ENCODE data around the gene THBS2.
A peak's percentile ranks its signal among the peaks of the same experiment; 100 is the strongest.

THBS2 gene

DNA sequence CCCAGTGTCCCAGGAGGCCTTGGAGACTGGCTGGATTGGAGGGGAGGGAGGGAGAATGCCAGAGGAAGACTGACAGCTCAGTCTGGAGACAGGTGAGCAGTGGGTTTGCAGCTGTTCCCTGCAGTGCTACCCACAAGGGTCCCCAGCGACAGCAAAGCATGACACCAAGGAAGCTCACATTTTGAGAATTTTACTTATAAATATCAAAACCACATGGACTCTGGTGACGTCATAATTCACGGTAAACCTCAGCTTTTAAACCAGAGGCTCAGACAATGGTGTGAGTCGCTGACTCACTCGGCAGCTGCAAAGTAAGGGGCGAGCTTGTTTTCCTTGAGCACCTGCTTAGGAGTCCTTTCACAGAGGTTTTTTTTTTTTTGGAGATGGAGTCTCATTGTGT lies 65.2 kb downstream of the THBS2 start:
- no peak overlapping the region for H3K23ac ChIP-seq (ENCODE audit: low read length in 2 of 2)
- H2BK15ac ChIP-seq (ENCODE audit: low read depth, poor library complexity, severe bottlenecking), result no peak overlapping the region
- no peak overlapping the region for H3K4me3 ChIP-seq (ENCODE audit: insufficient read depth in 1 of 2, low read depth in 1 of 2, low read length in 2 of 2)
- no peak overlapping the region for H2BK120ac ChIP-seq (ENCODE audit: low read depth, low read length)
- H3K27ac ChIP-seq (ENCODE audit: low read length, poor library complexity, severe bottlenecking), result no peak overlapping the region
- H3K18ac ChIP-seq (ENCODE audit: low read depth in 1 of 2, low read length in 2 of 2), result no peak overlapping the region
- H3K36me3 ChIP-seq (ENCODE audit: control insufficient read depth in 1 of 2, insufficient read depth in 2 of 2, low read depth in 1 of 2, low read length in 2 of 2), result no peaks in the 10 kb centered on the region
- peak overlapping the region; percentile 17 for H3K9ac ChIP-seq (ENCODE audit: low read length)
- peak; percentile 42 for DNase-seq
- peak overlapping the region; percentile 11 for H2AK5ac ChIP-seq (ENCODE audit: low read length, severe bottlenecking)
- H3K9me3 ChIP-seq (ENCODE audit: control insufficient read depth, low read length), result no peaks in the 10 kb centered on the region
- 48% methylated on average over 5 of the region's 6 CpGs for WGBS
- H3K4me2 ChIP-seq (ENCODE audit: low read length, poor library complexity, severe bottlenecking), result no peak overlapping the region
- H4K8ac ChIP-seq (ENCODE audit: low read length), result no peak overlapping the region
- H3K4me1 ChIP-seq (ENCODE audit: control insufficient read depth, insufficient read depth, low read depth, low read length), result peaks cover 24% of the 10 kb centered on the region
- H3K79me1 ChIP-seq (replicated peaks; ENCODE audit: low read length, poor library complexity, severe bottlenecking), result no peaks in the 10 kb centered on the region
- H4K91ac ChIP-seq (ENCODE audit: low read length), result no peak overlapping the region
- H3K14ac ChIP-seq (ENCODE audit: low read length in 2 of 2), result no peak overlapping the region
- H2AFZ ChIP-seq (ENCODE audit: low read depth, low read length), result no peak overlapping the region
- no peaks in the 10 kb centered on the region for H3K27me3 ChIP-seq (ENCODE audit: control insufficient read depth in 1 of 2, insufficient read depth in 1 of 2, low read length in 2 of 2)
- H2BK5ac ChIP-seq (ENCODE audit: low read depth, low read length, poor library complexity, severe bottlenecking), result no peak overlapping the region
- no peak overlapping the region for H2BK12ac ChIP-seq (ENCODE audit: low read length in 2 of 2)
- H3K4ac ChIP-seq (ENCODE audit: low read depth in 1 of 2, low read length in 2 of 2), result no peak overlapping the region

- WGBS, result 68% methylated on average over 9 of the region's 9 CpGs
- H3K18ac ChIP-seq (ENCODE audit: low read depth in 1 of 2, low read length in 2 of 2), result no peak overlapping the region
- no peak for DNase-seq
These were observed 65.6 kb downstream of the THBS2 start for GRCh38 chr6:169188051-169188470.

GRCh38 chr6:169186496-169187169 lies 67.0 kb downstream of the THBS2 start:
- Histone ChIP-seq H2BK15ac (ENCODE audit: low read depth, poor library complexity, severe bottlenecking) (no peak overlapping the region), H4K91ac (ENCODE audit: low read length) (no peak overlapping the region), H3K4me1 (ENCODE audit: control insufficient read depth, insufficient read depth, low read depth, low read length) (peaks cover 24% of the 10 kb centered on the region), H3K27me3 (ENCODE audit: control insufficient read depth in 1 of 2, insufficient read depth in 1 of 2, low read length in 2 of 2) (no peaks in the 10 kb centered on the region), H3K4me3 (ENCODE audit: insufficient read depth in 1 of 2, low read depth in 1 of 2, low read length in 2 of 2) (no peak overlapping the region), H3K4me2 (ENCODE audit: low read length, poor library complexity, severe bottlenecking) (no peak overlapping the region), H3K14ac (ENCODE audit: low read length in 2 of 2) (no peak overlapping the region), H3K79me1 (replicated peaks; ENCODE audit: low read length, poor library complexity, severe bottlenecking) (no peaks in the 10 kb centered on the region), H3K23ac (ENCODE audit: low read length in 2 of 2) (no peak overlapping the region), H2BK5ac (ENCODE audit: low read depth, low read length, poor library complexity, severe bottlenecking) (no peak overlapping the region), H2BK120ac (ENCODE audit: low read depth, low read length) (no peak overlapping the region), H3K27ac (ENCODE audit: low read length, poor library complexity, severe bottlenecking) (no peak overlapping the region), H3K18ac (ENCODE audit: low read depth in 1 of 2, low read length in 2 of 2) (no peak overlapping the region), H2AK5ac (ENCODE audit: low read length, severe bottlenecking) (no peak overlapping the region), H3K4ac (ENCODE audit: low read depth in 1 of 2, low read length in 2 of 2) (no peak overlapping the region), H3K9me3 (ENCODE audit: control insufficient read depth, low read length) (no peaks in the 10 kb centered on the region), H3K36me3 (ENCODE audit: control insufficient read depth in 1 of 2, insufficient read depth in 2 of 2, low read depth in 1 of 2, low read length in 2 of 2) (no peaks in the 10 kb centered on the region), H4K8ac (ENCODE audit: low read length) (no peak overlapping the region), H2BK12ac (ENCODE audit: low read length in 2 of 2) (no peak overlapping the region), H2AFZ (ENCODE audit: low read depth, low read length) (no peak overlapping the region), H3K9ac (ENCODE audit: low read length) (no peak overlapping the region)
- no peak for DNase-seq
- WGBS, result 86% methylated on average over 18 of the region's 25 CpGs

More at GRCh38 chr6:169188051-169188470, 65.6 kb downstream of the THBS2 start:
- H3K4me1 ChIP-seq (ENCODE audit: control insufficient read depth, insufficient read depth, low read depth, low read length), result peaks cover 24% of the 10 kb centered on the region
- H3K14ac ChIP-seq (ENCODE audit: low read length in 2 of 2), result no peak overlapping the region
- H2BK12ac ChIP-seq (ENCODE audit: low read length in 2 of 2), result no peak overlapping the region
- H3K27ac ChIP-seq (ENCODE audit: low read length, poor library complexity, severe bottlenecking), result no peak overlapping the region
- H2AK5ac ChIP-seq (ENCODE audit: low read length, severe bottlenecking), result peak overlapping the region; percentile 11
- no peak overlapping the region for H2BK5ac ChIP-seq (ENCODE audit: low read depth, low read length, poor library complexity, severe bottlenecking)
- no peaks in the 10 kb centered on the region for H3K9me3 ChIP-seq (ENCODE audit: control insufficient read depth, low read length)
- no peaks in the 10 kb centered on the region for H3K36me3 ChIP-seq (ENCODE audit: control insufficient read depth in 1 of 2, insufficient read depth in 2 of 2, low read depth in 1 of 2, low read length in 2 of 2)
- no peak overlapping the region for H3K23ac ChIP-seq (ENCODE audit: low read length in 2 of 2)
- H4K91ac ChIP-seq (ENCODE audit: low read length), result no peak overlapping the region
- no peak overlapping the region for H2BK120ac ChIP-seq (ENCODE audit: low read depth, low read length)
- no peaks in the 10 kb centered on the region for H3K27me3 ChIP-seq (ENCODE audit: control insufficient read depth in 1 of 2, insufficient read depth in 1 of 2, low read length in 2 of 2)
- H2BK15ac ChIP-seq (ENCODE audit: low read depth, poor library complexity, severe bottlenecking), result no peak overlapping the region
- no peak overlapping the region for H4K8ac ChIP-seq (ENCODE audit: low read length)
- no peaks in the 10 kb centered on the region for H3K79me1 ChIP-seq (replicated peaks; ENCODE audit: low read length, poor library complexity, severe bottlenecking)
- no peak overlapping the region for H3K4me2 ChIP-seq (ENCODE audit: low read length, poor library complexity, severe bottlenecking)
- H3K9ac ChIP-seq (ENCODE audit: low read length), result peak overlapping the region; percentile 17
- H3K4ac ChIP-seq (ENCODE audit: low read depth in 1 of 2, low read length in 2 of 2), result no peak overlapping the region
- no peak overlapping the region for H3K4me3 ChIP-seq (ENCODE audit: insufficient read depth in 1 of 2, low read depth in 1 of 2, low read length in 2 of 2)
- no peak overlapping the region for H2AFZ ChIP-seq (ENCODE audit: low read depth, low read length)

GRCh38 chr6:169185692-169186485 lies 67.8 kb downstream of the THBS2 start:
- H3K36me3 ChIP-seq (ENCODE audit: control insufficient read depth in 1 of 2, insufficient read depth in 2 of 2, low read depth in 1 of 2, low read length in 2 of 2), result no peaks in the 10 kb centered on the region
- no peak overlapping the region for H3K18ac ChIP-seq (ENCODE audit: low read depth in 1 of 2, low read length in 2 of 2)
- 85% methylated on average over 26 of the region's 26 CpGs for WGBS
- no peak overlapping the region for H2AK5ac ChIP-seq (ENCODE audit: low read length, severe bottlenecking)
- H4K91ac ChIP-seq (ENCODE audit: low read length), result no peak overlapping the region
- H3K4me3 ChIP-seq (ENCODE audit: insufficient read depth in 1 of 2, low read depth in 1 of 2, low read length in 2 of 2), result no peak overlapping the region
- no peak overlapping the region for H2BK15ac ChIP-seq (ENCODE audit: low read depth, poor library complexity, severe bottlenecking)
- H3K4ac ChIP-seq (ENCODE audit: low read depth in 1 of 2, low read length in 2 of 2), result no peak overlapping the region
- H2BK120ac ChIP-seq (ENCODE audit: low read depth, low read length), result no peak overlapping the region
- peaks cover 20% of the 10 kb centered on the region for H3K4me1 ChIP-seq (ENCODE audit: control insufficient read depth, insufficient read depth, low read depth, low read length)
- no peak overlapping the region for H3K27ac ChIP-seq (ENCODE audit: low read length, poor library complexity, severe bottlenecking)
- no peak overlapping the region for H4K8ac ChIP-seq (ENCODE audit: low read length)
- no peak overlapping the region for H2AFZ ChIP-seq (ENCODE audit: low read depth, low read length)
- H3K79me1 ChIP-seq (replicated peaks; ENCODE audit: low read length, poor library complexity, severe bottlenecking), result no peaks in the 10 kb centered on the region
- no peak overlapping the region for H3K14ac ChIP-seq (ENCODE audit: low read length in 2 of 2)
- H3K23ac ChIP-seq (ENCODE audit: low read length in 2 of 2), result no peak overlapping the region
- no peak for DNase-seq
- no peak overlapping the region for H3K4me2 ChIP-seq (ENCODE audit: low read length, poor library complexity, severe bottlenecking)
- H2BK5ac ChIP-seq (ENCODE audit: low read depth, low read length, poor library complexity, severe bottlenecking), result no peak overlapping the region
- no peak overlapping the region for H3K9ac ChIP-seq (ENCODE audit: low read length)
- H3K27me3 ChIP-seq (ENCODE audit: control insufficient read depth in 1 of 2, insufficient read depth in 1 of 2, low read length in 2 of 2), result no peaks in the 10 kb centered on the region
- H3K9me3 ChIP-seq (ENCODE audit: control insufficient read depth, low read length), result no peaks in the 10 kb centered on the region
- no peak overlapping the region for H2BK12ac ChIP-seq (ENCODE audit: low read length in 2 of 2)
